B cell (primary cell): Measurements from ENCODE around the gene COPS3. TPM values are rescaled to one million over a fixed set of nuclear protein-coding genes. Genes with fewer than 3 reads are reported as not detected.

Experiments used
- ATAC-seq: fragments of 200-7000 bp; cut with Tn5 transposase; one replicate; pipeline ENCODE4 v1.10.0; 2021; ENCODE audit warnings: low read depth, mild to moderate bottlenecking, moderate number of reproducible peaks, moderate library complexity
- CTCF ChIA-PET: fragments of 350-600 bp; sonication (Branson Sonifier 250); formaldehyde crosslinking; loops from one replicate; lab custom pipeline; 2021; ENCODE audit warnings: antibody characterized with exemption, inconsistent platforms; lab: Charles Lee
- POLR2A ChIA-PET: fragments of 350-600 bp; sonication (Branson Sonifier 250); formaldehyde crosslinking; loops from one replicate; lab custom pipeline; 2021; ENCODE audit warnings: antibody characterized with exemption; lab: Charles Lee
- DNase-seq: peaks from one replicate; pipeline ENCODE4 v3.0.0; 2013
- H2AFZ ChIP-seq: 2 replicates; pipeline ENCODE4 v1.6.1; 2012; ENCODE audit warnings: mild to moderate bottlenecking, low read depth, low read length; ENCODE audit not compliant: insufficient read depth, poor library complexity, severe bottlenecking
- H3K27ac ChIP-seq, 2 donors: 1 replicate in 1 of 2; 2 replicates in 1 of 2; pipeline ENCODE4 v1.5.1; 2012 to 2013; ENCODE audit warnings: low read length in 2 of 2, mild to moderate bottlenecking in 2 of 2, moderate library complexity in 1 of 2
- H3K27me3 ChIP-seq, 4 experiments: fragments of 200-600 bp in 1 of 4; sonication (generic) in 1 of 4; replicated peaks in 1 of 4; 1 replicate in 2 of 4; 2 replicates in 2 of 4; pipeline versions ENCODE4 v1.6.1 to v1.7.0; 2013 to 2016; ENCODE audit warnings: low read length in 3 of 4, mild to moderate bottlenecking in 2 of 4, mixed read lengths in 1 of 4, moderate library complexity in 1 of 4; ENCODE audit not compliant: insufficient read depth in 4 of 4, control insufficient read depth in 3 of 4; ENCODE audit errors: control extremely low read depth in 1 of 4
- H3K36me3 ChIP-seq, 2 experiments: replicated peaks in 1 of 2; 1 replicate in 1 of 2; 2 replicates in 1 of 2; pipeline versions ENCODE4 v1.6.1 to v1.7.1; 2013; ENCODE audit warnings: low read length in 1 of 2; ENCODE audit not compliant: insufficient read depth in 2 of 2, control insufficient read depth in 1 of 2; ENCODE audit errors: control extremely low read depth in 1 of 2, extremely low read depth in 1 of 2
- H3K4me1 ChIP-seq, 2 donors: fragments of 200-600 bp in 1 of 2; sonication (generic) in 1 of 2; 1 replicate in 1 of 2; 2 replicates in 1 of 2; pipeline versions ENCODE4 v1.5.1 to v1.6.1; 2013 to 2017; ENCODE audit warnings: low read length in 2 of 2; ENCODE audit not compliant: control insufficient read depth in 2 of 2, insufficient read depth in 2 of 2
- H3K4me2 ChIP-seq: replicated peaks from 2 replicates; pipeline ENCODE3; 2012; ENCODE audit warnings: mild to moderate bottlenecking, low read depth, low read length; ENCODE audit not compliant: poor library complexity, severe bottlenecking
- H3K4me3 ChIP-seq, 5 experiments: fragments of 200-600 bp in 1 of 5; sonication (generic) in 1 of 5; 1 replicate in 3 of 5; 2 replicates in 2 of 5; pipeline versions ENCODE4 v1.5.1 to v1.7.0; 2011 to 2016; ENCODE audit warnings: low read length in 4 of 5, mild to moderate bottlenecking in 4 of 5, low read depth in 2 of 5, control low read depth in 1 of 5, moderate library complexity in 1 of 5; ENCODE audit not compliant: insufficient read depth in 1 of 5; ENCODE audit errors: control extremely low read depth in 1 of 5, extremely low read depth in 1 of 5
- H3K79me2 ChIP-seq: fragments of 200-600 bp; sonication (generic); one replicate; pipeline ENCODE4 v1.6.0; 2016; ENCODE audit warnings: low read length; ENCODE audit not compliant: control insufficient read depth, insufficient read depth
- H3K9ac ChIP-seq: fragments of 200-600 bp; sonication (generic); 2 replicates; pipeline ENCODE4 v1.6.1; 2017; ENCODE audit warnings: mild to moderate bottlenecking, low read length, moderate library complexity
- H3K9me3 ChIP-seq, 3 donors: one replicate each; pipeline versions ENCODE4 v1.6.1 to v1.7.1; 2013; ENCODE audit warnings: low read length in 2 of 3; ENCODE audit not compliant: control insufficient read depth in 2 of 3, insufficient read depth in 1 of 3; ENCODE audit errors: control extremely low read depth in 1 of 3
- H4K20me1 ChIP-seq: 2 replicates; pipeline ENCODE4 v1.6.0; 2012; ENCODE audit warnings: mild to moderate bottlenecking, low read length; ENCODE audit not compliant: insufficient read depth, control insufficient read depth, poor library complexity, severe bottlenecking
- H3K27ac Mint-ChIP-seq: one replicate; pipeline ENCODE4 v1.8.0; 2021; ENCODE audit warnings: mixed read lengths
- H3K27me3 Mint-ChIP-seq: one replicate; pipeline ENCODE4 v1.8.0; 2021; ENCODE audit warnings: mixed read lengths
- H3K4me1 Mint-ChIP-seq: one replicate; pipeline ENCODE4 v1.8.0; 2021; ENCODE audit warnings: mixed read lengths
- H3K4me3 Mint-ChIP-seq: one replicate; pipeline ENCODE4 v1.8.0; 2021; ENCODE audit warnings: mixed read lengths
- H3K9me3 Mint-ChIP-seq: one replicate; pipeline ENCODE4 v1.8.0; 2022; ENCODE audit warnings: mixed read lengths; ENCODE audit not compliant: insufficient read depth
- CTCF ChIP-seq: fragments of 200-600 bp; IDR thresholded peaks from one replicate; pipeline ENCODE4 v1.8.0; 2022; ENCODE audit warnings: antibody characterized with exemption, mild to moderate bottlenecking
- EZH2 ChIP-seq: IDR thresholded peaks from 2 replicates; pipeline ENCODE4 v1.6.1; 2012; ENCODE audit warnings: borderline replicate concordance, low read depth, mild to moderate bottlenecking, moderate library complexity, low read length; ENCODE audit not compliant: insufficient read depth, poor library complexity, severe bottlenecking
- WGBS: methylation state at CpG from one replicate; pipeline ENCODE4 v1.1.5; 2013; ENCODE audit warnings: missing lambda C conversion rate; ENCODE audit not compliant: insufficient coverage; 5-methylcytosine and 5-hydroxymethylcytosine counted together
- intact Hi-C: fragments of 100-400 bp; cut with micrococcal nuclease; formaldehyde crosslinking; loops from one replicate; pipeline ENCODE4 v1.10.0; 2022
- polyA plus RNA-seq: library from polyadenylated mRNA; depleted of rRNA; stranded (reverse); fragments of >200 nt; gene quantifications from 2 replicates; pipeline ENCODE4 v1.2.3, GENCODE V29; 2012
- total RNA-seq, 2 donors: library from RNA; stranded (reverse); fragments of 120-200 nt in 1 of 2; gene quantifications; 1 replicate in 1 of 2; 2 replicates in 1 of 2; pipeline versions ENCODE4 v1.2.3 to v1.2.4, GENCODE V29; 2013 to 2022

The COPS3 gene
- total and polyA plus RNA-seq, 2 donors (not counting 1 experiment from before 2014, with no cell fraction given) = 37.2 to 45.5 TPM

GRCh38 chr17:17320188-17320910, 39.3 kb upstream of the COPS3 start:
- H2AFZ ChIP-seq = no peak overlapping the region
- H3K4me3 ChIP-seq = no peak overlapping the region
- Mint-ChIP-seq H3K9me3 (no peaks in the 10 kb centered on the region), H3K27me3 (no peaks in the 10 kb centered on the region), H3K4me3 (no peak overlapping the region), H3K27ac (no peak overlapping the region), H3K4me1 (no peaks in the 10 kb centered on the region)
- H3K4me2 ChIP-seq = no peak overlapping the region
- ATAC-seq (no peak), DNase-seq (no peak)
- no peaks in the 10 kb centered on the region for H3K27me3 ChIP-seq
- 94% methylated on average over 16 of the region's 16 CpGs for whole genome bisulfite sequencing
- H3K79me2 ChIP-seq = no peaks in the 10 kb centered on the region
- H3K9me3 ChIP-seq = no peaks in the 10 kb centered on the region
- no peaks in the 10 kb centered on the region for H3K36me3 ChIP-seq
- intact Hi-C loops = no loop called here
- no peaks in the 10 kb centered on the region for H3K4me1 ChIP-seq
- H3K9ac ChIP-seq = no peak overlapping the region
- POLR2A ChIA-PET = no interaction called here
- TF ChIP-seq CTCF = no peak
- no peak for TF ChIP-seq EZH2
- H4K20me1 ChIP-seq = no peaks in the 10 kb centered on the region
- no peak overlapping the region for H3K27ac ChIP-seq
- CTCF ChIA-PET = no interaction called here

GRCh38 chr17:17315142-17315821, 34.2 kb upstream of the COPS3 start:
- H3K9me3 Mint-ChIP-seq = no peaks in the 10 kb centered on the region
- ATAC-seq = no peak
- ChIA-PET POLR2A (interaction anchor here (0.7 kb wide), 1 partner anchor 1418 kb away, joined by 3 read pairs; no protein-coding TSS in a partner anchor), CTCF (interaction anchor here (0.6 to 2.5 kb wide), 4 partner anchors 8 to 316 kb away, joined by 3 to 11 read pairs (median 5); no protein-coding TSS in a partner anchor)
- H3K27me3 Mint-ChIP-seq = no peaks in the 10 kb centered on the region
- Histone ChIP-seq H3K27ac (no peak overlapping the region), H3K27me3 (no peaks in the 10 kb centered on the region), H4K20me1 (no peaks in the 10 kb centered on the region), H3K79me2 (no peaks in the 10 kb centered on the region), H3K9ac (no peak overlapping the region), H3K36me3 (no peaks in the 10 kb centered on the region), H3K4me2 (no peak overlapping the region), H3K4me3 (no peak overlapping the region), H3K9me3 (no peaks in the 10 kb centered on the region), H3K4me1 (peaks cover 0 to 3% of the 10 kb centered on the region in 2 donors), H2AFZ (no peak overlapping the region)
- TF ChIP-seq CTCF = no peak
- TF ChIP-seq EZH2 = no peak
- WGBS = 88% methylated on average over 4 of the region's 6 CpGs
- no peak for DNase-seq
- H3K4me1 Mint-ChIP-seq = no peaks in the 10 kb centered on the region
- no peak overlapping the region for H3K27ac Mint-ChIP-seq
- no peak overlapping the region for H3K4me3 Mint-ChIP-seq
- intact Hi-C loops = loop anchor here (10.0 kb wide), 1 partner anchor 170 kb away; no protein-coding TSS in a partner anchor
